HL-60/S4 treated with retinoic acid at 250 ng/mL for 4 days and 3 days (cell line): ENCODE data around the gene FAM72D.
"Not testable (repeated sequence)": the region's sequence is repeated elsewhere in the genome, so short reads cannot be mapped to it uniquely, and the experiment has no call there.

Experiments
- in situ Hi-C: fragments of 300-500 bp; cut with MboI; formaldehyde crosslinking; loops from 2 replicates; pipeline ENCODE4 v1.7.0; 2022; ENCODE audit warnings: low sequenced_read_pairs

The FAM72D gene

GRCh38 chr1:145095284-145096057 lies at the start of gene FAM72D, which contains the start of gene SRGAP2B:
Gene FAM72D (plus strand): TSS chr1:145095974. CDS start chr1:145096848, 874 bp downstream.
Gene SRGAP2B (minus strand): TSS chr1:145095328. CDS start chr1:145092901, 2,427 bp downstream.
- in situ Hi-C loops = not testable (repeated sequence)

GRCh38 chr1:145047553-145047952 lies 48.2 kb upstream of the FAM72D start:
- in situ Hi-C loops = not testable (repeated sequence)

GRCh38 chr1:145048181-145048856 lies 47.5 kb upstream of the FAM72D start:
- in situ Hi-C loops = not testable (repeated sequence)

GRCh38 chr1:145052019-145052776 lies 43.6 kb upstream of the FAM72D start:
- in situ Hi-C loops = not testable (repeated sequence)

GRCh38 chr1:145053428-145053827 lies 42.3 kb upstream of the FAM72D start:
- in situ Hi-C loops = not testable (repeated sequence)

DNA sequence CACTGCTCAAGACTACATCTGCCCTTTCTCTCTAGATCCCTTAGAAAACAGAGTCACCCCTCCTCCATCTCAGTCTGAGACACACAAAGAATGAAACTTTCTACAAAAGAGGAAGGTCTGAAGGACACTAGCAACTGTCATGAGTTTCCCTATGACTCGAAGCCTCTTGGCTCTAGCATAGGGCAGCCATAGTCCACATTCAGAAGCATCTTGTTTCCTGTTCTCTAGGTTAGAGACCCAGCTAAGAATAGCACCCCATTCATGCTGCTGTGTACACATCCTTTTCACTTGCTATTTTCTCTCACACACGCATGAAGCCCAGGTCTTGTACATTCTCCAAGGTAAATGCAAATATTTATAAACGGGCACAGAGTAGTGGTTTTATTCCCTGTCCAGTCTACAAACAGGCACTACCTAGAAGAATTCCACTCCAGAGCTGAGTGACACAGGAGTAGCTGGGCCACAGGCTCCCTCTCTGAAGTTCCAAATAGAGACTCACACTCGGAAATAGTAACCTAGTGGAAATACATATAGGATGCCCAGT lies 40.5 kb upstream of the FAM72D start:
- in situ Hi-C loops = not testable (repeated sequence)

- in situ Hi-C loops = not testable (repeated sequence)
Observed at GRCh38 chr1:145058184-145058583, 37.6 kb upstream of the FAM72D start.

DNA sequence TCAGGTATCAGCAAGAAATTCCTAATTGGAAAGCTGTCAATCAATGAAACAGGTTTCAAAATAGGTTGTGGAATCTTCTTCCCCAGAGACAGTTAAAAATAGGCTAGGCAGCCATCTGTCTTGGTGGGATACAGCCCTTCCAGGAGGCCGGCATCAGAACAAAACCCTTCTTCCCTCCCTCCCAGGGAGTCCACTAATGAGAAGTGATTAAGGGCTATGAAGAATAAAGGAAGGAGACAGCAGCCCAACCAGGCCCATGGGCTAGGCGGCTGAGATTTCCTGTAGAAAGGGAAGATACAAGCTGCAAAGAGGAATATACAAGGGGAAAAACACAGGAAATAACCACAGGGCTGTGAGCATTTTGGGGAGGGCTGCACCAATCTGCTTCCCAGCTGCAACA lies 32.5 kb upstream of the FAM72D start:
- in situ Hi-C loops = not testable (repeated sequence)

DNA sequence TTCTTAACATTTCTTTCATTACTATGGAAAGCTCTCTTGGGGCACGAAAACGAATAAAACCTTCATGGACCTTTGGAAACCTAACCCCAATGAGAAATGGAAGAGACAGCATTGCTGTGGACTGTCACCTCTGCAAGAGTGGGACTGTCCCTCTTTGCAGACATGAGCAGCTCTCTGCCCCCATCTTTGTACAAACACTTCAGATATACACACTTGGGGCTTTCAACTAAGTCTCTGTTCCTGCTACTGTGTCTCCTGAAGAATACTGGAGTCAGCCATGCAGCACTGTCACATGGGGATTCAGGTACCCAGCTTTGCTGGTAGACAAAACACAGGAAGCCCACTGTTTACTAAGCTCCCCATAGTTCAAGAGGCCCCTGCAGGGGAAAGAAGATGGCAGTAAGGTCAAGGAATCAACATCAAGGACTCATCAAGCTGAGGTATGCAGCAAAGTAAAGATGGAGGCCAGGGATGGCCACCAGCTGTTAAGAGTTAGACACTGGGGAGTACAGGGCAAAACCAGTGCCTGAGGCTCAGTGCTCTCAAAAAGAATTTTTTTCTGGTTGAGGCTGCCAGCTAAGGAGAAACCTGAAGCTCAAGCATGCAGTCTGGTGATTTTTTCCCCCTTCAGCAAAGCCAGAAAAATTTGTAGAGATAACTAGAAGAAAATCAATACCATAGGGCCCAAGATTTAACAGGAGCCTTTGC lies 31.7 kb upstream of the FAM72D start:
- in situ Hi-C loops = not testable (repeated sequence)

- in situ Hi-C loops = not testable (repeated sequence)
Observed at GRCh38 chr1:145065194-145065826, 30.5 kb upstream of the FAM72D start.

DNA sequence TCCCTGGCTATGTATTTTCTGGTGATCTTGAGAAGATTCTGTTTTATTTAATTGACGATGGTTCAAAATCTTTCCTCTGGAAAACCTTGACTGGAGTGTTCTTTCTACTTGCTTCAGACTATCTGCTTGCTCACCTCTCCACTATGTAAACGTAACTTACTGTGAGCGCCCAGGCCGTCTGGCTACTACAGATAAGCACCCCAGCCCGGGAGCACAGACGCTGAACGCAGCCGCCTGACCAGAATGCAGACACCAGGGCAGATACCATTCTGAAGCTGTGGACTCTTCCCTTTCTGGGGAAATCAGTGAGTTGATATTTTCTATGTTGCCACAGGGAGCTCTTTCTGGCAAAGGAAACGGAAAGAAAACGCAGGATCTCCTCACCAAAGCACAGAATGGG lies 29.3 kb upstream of the FAM72D start:
- in situ Hi-C loops = not testable (repeated sequence)

DNA sequence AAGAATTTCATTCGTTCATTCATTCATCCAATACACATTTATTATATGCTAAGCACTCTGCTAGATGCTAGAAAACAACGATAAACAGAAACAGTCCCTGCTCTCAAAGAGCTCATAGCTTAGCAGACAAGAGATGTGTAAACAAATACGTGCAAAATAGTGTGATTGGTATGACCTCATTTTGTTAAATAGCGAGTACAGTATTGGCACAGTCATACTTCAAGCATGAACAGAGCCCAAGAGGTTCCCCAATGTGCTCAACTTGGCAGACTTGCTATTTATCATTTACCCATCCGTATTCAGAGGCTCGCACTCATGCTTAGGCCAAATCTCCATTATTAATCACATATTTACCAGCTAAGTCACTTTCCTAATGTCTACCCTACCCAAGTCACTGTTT lies 24.2 kb upstream of the FAM72D start:
- in situ Hi-C loops = not testable (repeated sequence)

- in situ Hi-C loops = not testable (repeated sequence)
Observed at GRCh38 chr1:145074021-145074559, 21.7 kb upstream of the FAM72D start.

DNA sequence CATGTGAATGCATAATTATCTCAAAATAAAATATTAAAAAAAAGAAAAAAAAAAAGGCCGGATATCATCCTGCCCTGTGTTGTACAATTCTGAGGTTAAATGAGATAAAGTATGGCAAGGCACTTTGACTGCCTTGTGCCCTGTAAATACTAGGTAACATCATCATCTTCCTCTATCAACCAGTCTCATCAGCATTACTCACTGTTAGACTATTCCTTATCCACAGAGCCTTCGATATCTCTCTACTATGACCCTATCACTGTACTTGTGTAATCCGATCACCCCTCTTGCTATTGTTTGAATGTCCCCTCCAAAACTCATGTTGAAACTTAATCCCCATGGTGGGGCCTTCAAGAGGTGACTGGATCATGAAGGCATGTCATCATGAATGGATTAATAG lies 18.9 kb upstream of the FAM72D start:
- in situ Hi-C loops = not testable (repeated sequence)

DNA sequence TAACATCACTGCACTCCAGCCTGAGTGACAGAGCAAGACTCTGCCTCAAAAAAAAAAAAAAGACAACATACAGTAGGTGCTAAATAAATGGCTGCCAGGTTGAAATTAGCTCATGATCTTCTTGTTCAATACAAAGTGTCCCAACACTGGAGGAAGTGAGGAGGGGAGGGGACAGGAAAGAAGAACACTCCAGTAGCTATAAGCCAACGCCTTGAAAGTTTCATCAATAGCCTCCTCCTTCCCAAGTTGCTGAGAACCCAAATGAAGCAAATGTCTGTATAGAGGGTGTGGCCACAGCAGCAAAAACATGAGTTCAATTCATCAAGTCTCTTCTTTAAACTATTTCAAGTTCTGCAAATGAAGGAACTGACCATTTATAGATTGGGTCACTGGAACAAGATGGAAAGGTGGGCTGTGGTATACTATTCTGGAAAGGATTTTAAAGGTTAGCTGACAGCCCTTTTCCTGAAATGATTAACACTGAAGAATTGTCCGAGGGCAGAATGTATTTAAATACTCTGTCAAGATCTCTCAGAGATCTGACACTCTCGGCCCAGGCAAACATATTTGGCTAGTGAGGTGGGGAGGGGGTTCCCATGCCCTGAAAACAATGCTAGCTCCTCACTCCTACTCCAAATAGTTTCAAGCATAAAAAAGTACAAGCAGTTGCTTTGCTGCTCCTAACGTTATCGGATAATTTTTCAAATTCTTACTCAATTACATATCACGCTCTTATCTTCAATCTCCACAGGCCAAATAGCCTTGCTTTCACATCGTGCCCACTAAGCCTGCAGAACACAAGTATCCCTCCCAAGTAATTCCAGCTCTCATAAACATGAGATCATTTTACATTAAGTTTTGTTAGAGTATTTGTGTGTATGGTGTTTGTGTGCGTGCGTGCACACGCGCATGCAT lies 17.6 kb upstream of the FAM72D start:
- in situ Hi-C loops = not testable (repeated sequence)

DNA sequence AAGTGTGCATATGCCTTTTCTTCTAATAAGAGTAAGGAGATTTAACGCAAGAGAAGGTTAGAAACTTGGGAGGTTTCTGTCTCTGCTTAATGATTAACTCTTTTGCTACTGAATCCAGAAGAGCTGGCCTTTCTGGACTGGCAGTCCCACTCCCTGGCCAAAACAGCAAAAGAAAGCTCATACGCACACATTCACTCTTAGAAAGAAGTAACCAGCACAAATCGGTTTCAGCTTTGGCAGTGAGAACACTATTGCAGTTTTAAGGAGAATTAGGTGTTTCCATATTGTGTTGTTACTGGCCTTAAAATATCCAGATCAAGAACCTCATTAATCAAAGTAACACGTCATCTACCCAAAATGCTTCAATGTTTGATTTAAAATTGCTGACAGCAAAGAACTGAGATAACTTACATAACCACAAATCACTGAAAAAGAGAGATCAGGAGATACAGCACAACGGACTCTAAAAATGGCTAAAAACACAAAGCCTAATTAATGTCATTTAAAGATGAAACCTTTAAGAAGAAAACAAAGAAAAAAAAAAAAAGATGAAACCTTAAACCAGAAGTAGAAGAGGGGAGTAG lies 16.9 kb upstream of the FAM72D start:
- in situ Hi-C loops = not testable (repeated sequence)

DNA sequence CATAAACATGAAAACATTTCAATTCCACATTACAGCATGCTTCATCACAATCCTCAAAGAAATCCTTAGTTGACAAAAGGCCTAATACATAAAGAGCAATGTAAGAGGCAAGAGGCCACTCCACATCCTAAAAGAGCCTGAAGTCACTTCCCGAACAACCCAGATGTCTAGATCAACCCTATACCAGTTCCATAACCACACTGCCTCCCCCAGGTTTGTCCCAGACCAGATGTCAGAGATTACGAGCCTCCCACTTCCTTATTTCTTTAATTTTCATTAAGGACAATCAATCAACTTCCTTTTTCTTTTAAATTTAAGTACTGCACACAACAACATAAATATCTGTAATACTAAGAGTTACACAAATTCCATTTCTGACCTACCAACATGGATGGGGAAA lies 16.0 kb upstream of the FAM72D start:
- in situ Hi-C loops = not testable (repeated sequence)

- in situ Hi-C loops = not testable (repeated sequence)
Observed at GRCh38 chr1:145080193-145080592, 15.6 kb upstream of the FAM72D start.
